HT1080 (cell line): ENCODE measurements around the gene FAM83F. TPM values are rescaled to one million over a fixed set of nuclear protein-coding genes. Genes with fewer than 3 reads are reported as not detected.

Experiments used
- DNase-seq: peaks from one replicate; pipeline ENCODE4 v3.0.0-alpha.2; 2015; ENCODE audit warnings: low read depth
- total RNA-seq: library from RNA; depleted of rRNA; stranded (reverse); fragments of >200 nt; shearing (Covaris generic); gene quantifications from 2 replicates; pipeline ENCODE4 v1.2.3, GENCODE V29; 2014

FAM83F gene
- total RNA-seq, 1 experiment from 2014 or later, result 0.03 TPM

- no peak for DNase-seq
Observed at GRCh38 chr22:40031766-40032470, 37.2 kb downstream of the FAM83F start.

DNA sequence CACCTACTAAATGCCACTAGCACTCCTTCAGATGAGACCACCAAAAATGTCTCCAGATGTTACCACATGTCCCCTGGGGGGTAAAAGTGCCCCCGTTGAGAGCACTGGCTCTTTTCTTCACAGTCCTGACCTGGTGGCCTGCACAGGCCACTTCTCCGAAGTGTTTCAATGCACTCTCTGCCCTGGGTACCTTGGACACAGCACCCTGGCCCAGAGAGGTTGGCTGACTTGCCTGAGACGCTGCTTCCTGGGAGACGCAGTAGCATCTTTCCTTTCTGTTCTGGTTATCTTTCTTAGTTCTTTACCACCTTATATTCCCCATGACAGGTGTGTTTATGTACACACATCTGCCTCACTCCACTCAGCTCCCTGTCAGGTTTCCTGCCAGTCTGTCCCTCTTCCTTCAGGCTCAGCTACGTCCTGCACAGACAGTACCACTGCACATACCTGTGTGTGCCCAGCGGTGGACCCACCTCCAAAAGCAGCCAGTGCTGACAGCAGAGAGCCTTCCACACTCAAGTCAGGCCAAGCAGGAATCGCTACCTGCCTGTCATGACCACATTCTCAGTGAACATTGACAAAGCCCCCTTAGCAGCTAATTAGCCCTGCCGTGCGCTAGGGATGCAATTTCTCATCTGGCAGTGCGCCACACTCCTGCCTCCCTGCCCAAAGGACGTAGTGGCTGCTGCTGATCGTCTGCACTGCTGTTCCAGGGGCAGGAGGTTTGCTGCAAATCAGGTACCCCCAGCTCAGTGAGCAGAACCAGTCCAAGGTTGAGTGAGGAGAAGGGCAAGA is 39.0 kb downstream of the FAM83F start:
- no peak for DNase-seq

DNA sequence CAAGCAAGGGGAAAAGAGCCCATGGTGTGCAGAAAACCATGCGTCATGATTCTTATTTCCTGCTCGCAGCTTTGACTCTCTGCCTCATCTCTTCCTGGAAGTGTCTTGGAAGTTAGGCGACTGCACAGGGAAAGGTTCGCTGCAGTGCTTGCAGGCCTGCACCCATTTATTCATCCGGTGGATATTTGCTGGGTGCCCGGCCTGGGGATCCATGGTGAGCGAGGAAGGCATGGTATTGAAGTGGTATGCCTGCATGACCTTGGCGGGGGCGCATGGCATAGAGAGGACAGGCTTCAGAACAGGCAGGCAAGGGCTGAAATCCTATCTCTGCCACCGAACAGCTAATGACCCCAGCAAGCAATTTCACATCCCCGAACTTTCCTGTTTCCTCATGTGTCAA is 40.6 kb downstream of the FAM83F start:
- DNase-seq, result no peak

GRCh38 chr22:40036126-40036525 is 41.4 kb downstream of the FAM83F start:
- DNase-seq, result no peak

GRCh38 chr22:40036591-40037225 is 42.0 kb downstream of the FAM83F start:
- peak; percentile 64 for DNase-seq

DNA sequence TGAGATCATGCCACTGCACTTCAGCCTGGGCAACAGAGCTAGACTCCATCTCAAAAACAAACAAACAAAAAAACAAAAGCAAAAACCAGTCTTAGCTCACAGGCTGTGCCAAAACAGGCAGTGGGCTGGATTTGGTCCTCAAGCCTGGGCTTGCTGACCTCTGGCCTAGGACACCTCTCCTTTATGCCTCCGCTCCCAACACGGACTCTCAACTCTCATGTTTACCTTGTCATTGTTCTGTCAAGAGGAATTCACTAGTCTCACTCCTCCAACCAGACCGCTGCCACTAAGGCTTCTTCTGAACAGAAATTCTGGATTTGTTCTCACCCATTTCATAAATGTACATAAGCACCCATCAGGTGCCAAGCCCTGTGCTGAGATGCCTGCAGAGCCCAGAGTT is 42.6 kb downstream of the FAM83F start:
- DNase-seq, result no peak

DNA sequence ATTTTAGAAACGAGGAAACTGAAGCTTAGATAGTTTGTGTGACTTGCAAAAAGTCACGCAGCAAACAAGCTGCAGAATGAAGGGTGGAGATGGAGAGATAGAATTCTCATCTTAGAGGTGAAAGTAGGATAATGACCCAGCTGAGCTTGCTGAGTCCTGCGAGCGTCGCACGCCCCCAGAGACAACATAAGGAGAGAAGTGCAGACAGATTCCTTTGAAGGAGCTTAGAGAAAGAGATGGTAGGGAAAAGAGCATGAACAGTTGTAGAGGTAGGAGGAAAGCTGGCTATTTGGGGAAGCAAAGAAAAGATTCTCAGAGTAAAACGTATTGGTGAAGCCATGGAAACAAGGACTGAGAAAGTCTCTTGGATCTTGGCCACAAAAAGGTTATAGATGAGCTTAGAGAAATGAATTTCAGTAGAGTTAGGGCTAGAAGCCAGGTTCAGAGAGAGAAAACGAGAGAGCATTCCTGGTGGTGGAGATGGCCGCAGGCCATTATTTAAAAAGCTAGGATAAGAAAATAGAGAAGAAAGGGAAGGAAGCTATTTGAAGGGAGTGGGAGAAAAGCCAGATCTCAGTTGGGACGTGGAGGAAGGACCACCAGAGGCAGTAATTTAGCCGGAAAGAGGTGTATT is 44.8 kb downstream of the FAM83F start:
- no peak for DNase-seq

GRCh38 chr22:40040927-40041326 is 46.2 kb downstream of the FAM83F start:
- peak; percentile 55 for DNase-seq

DNA sequence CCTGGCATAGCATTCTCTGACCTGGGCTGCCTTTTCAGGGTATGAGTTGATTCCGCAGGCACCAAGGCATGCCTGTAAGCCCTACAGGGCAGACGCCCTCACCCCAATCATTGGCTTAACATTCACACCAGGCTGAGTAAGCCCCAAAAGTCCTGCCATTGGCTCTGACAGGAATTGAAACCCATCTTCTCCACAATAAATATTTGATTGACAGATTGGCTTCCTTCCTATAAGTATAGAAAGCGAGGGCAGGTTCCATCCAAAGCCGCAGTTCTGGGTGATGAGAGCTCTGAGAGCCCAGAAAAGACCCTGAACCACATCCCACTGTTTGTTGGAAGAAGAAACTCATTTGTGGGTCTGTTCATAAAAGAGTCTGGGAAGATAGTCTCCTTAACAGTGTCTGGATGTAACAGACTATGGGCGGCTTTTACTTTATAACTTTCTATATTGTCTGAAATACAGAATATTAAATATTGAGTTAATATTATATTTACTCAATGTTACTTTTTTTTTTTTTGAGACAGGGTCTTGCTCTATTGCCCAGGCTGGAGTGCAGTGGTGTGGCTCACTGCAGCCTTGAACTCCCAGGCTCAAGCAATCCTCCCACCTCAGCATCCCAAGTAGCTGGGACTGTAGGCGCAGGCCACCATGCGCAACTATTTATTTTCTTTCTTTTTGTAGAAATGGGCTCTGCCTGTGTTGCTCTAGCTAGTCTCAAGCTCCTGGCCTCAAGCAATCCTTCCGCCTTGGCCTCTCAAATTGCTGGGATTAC is 46.8 kb downstream of the FAM83F start:
- DNase-seq, result no peak

DNA sequence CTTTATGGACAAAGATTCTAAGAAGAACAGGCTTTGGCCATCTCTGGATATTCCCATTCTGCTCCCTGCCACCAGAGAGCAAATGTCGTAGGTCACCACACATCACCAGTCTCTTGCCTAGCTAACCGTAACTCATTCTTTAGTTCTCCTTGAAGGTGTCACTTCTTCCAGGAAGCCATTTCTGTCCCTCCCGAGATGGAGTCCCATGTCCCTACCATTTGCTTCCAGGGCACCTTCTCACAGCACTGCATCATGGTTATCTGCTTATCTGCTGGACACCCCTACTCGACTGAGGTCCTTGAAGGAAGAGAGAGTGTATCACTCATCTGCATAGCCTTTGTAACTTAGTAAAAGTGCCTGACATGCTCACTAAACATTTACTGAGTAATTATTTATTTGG is 47.6 kb downstream of the FAM83F start:
- DNase-seq, result no peak

DNA sequence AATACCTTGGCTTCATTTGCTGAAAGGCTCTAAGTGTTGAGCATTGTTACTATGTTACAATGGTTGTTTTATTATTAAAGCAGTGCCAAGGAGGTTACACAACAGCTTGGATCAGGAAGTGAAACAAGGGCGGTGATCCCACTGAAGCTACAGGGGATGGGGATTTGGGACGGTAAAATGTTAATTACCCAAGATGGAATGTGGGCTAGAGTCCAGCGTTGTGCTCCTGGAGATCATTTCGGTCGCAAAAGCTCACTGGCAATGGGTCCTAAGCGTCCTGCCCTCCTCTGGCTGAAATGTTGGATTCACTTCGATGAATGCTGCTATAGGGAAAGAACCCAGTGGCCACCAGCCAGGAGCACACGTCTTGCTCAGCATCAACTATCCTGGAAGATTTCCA is 48.3 kb downstream of the FAM83F start:
- no peak for DNase-seq

DNA sequence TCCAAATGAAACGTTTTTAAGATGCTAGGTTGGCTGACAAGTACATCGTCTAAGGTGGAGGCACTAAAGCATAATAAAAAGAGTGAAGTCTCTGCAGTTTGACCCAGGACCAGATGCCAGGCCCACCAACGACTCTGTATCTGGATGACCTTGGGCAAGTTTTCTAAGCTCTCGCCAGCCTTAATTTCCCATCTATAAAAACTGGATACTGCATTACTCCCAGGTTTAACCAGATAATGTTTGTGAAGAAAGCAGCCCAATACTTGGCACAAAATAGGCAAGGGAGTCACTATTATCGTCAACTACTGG is 49.0 kb downstream of the FAM83F start:
- DNase-seq, result no peak

- peak; percentile 98 for DNase-seq
Observed at GRCh38 chr22:40044102-40044869, 49.5 kb downstream of the FAM83F start.

GRCh38 chr22:40044870-40045834 is 50.4 kb downstream of the FAM83F start:
- peak; percentile 36 for DNase-seq

DNA sequence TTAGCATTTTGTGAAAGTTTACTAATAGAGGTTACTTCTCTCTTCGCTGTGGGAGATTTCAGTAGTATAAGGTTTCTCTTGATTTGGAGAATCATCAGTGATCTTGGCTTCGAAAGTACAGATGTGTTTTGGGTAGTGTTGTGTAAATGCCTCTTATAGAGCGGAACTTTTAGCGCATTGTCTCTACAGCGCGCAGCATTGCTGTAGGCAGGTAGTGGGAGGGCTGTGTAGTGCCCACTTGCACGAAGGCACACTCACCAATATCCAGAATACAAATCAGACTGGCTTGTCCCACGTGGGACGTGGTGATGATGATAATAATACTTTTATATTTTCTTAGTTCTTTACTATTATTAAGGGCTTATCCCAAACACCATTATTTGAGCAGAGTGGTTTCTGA is 51.4 kb downstream of the FAM83F start:
- no peak for DNase-seq

GRCh38 chr22:40050258-40050657 is 55.5 kb downstream of the FAM83F start:
- no peak for DNase-seq

DNA sequence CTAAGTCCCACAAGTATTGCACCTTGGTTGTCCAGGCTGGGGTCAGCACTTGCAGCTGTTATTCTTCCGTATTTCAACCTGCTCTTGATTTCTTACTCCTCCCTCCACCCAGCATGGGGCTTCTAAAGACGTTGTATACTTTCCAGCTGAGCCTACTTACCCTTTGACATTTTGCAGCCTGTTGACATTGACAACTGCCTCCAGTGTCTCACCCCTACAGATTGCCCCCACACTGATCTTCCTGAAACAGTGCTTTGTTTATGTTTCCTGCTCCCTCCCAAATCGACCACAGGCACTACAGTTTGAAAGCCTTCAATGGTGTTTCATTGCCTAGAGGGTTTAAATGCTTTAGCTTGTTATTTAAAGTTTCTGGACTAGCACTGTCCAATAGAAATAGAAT is 56.6 kb downstream of the FAM83F start:
- DNase-seq, result no peak

- DNase-seq, result no peak
Observed at GRCh38 chr22:40053460-40053859, 58.7 kb downstream of the FAM83F start.

- no peak for DNase-seq
Observed at GRCh38 chr22:40054486-40054885, 59.7 kb downstream of the FAM83F start.
